Prostate gland (tissue), 2 donors: ENCODE results near the gene PTEN.

Experiments
- POLR2A ChIP-seq: fragments of 450-650 bp; IDR thresholded peaks from one replicate; pipeline ENCODE4 v1.6.1; 2016; ENCODE audit warnings: antibody characterized with exemption, mild to moderate bottlenecking
- POLR2AphosphoS5 ChIP-seq: sonication (generic); formaldehyde crosslinking; IDR thresholded peaks from one replicate; pipeline ENCODE4 v1.6.1; 2017; ENCODE audit warnings: antibody characterized with exemption
- TF ChIP-seq, protein P1 (sequence below), 4 experiments: fragments of 200-600 bp in 2 of 4; fragments of 450-650 bp in 2 of 4; sonication (generic) in 2 of 4; IDR thresholded peaks; 1 replicate in 3 of 4; 2 replicates in 1 of 4; pipeline ENCODE4 v1.5.1; 2016 to 2019; ENCODE audit warnings: antibody characterized with exemption in 4 of 4, mild to moderate bottlenecking in 2 of 4, moderate library complexity in 2 of 4

DNA sequence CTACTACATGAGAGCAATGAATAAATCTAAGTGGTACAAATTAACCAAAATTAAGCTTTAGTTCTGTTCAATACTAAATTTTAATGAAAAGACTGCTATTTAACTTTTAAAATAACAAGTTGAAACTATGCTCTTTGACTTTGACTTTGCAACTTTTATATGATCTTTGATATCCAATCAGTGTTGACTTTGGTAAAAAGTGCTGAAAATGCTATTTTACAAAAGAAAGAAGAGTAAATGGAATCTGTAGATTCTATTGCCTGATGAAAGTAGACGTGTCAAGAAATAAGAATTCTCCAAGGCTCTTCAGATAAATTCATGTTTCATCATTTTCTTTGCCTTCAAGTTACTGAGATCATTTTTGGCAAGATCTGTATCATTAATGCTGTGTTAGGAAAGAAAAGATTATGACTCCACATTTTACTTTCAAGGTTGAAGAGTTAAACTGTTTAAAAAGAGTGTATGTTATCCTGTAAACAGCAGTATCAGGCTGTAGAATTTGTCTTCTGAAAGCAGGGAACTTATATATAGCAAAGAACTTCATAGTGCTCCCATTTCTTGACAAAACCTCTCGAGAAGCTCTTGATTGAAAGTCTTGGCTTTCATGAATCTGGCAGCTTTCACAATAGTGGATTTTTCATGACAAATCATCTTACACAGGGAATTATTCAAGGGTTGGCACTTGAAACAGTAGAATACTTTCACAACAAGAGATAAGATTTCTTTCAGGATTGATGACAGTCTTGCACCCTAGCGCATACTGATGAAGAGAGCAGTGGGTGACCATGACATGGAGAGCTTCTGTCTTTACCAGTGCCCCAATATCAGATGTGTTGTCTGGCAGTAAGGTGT is 72.1 kb downstream of the PTEN start:
- TF ChIP-seq, protein P1, sequence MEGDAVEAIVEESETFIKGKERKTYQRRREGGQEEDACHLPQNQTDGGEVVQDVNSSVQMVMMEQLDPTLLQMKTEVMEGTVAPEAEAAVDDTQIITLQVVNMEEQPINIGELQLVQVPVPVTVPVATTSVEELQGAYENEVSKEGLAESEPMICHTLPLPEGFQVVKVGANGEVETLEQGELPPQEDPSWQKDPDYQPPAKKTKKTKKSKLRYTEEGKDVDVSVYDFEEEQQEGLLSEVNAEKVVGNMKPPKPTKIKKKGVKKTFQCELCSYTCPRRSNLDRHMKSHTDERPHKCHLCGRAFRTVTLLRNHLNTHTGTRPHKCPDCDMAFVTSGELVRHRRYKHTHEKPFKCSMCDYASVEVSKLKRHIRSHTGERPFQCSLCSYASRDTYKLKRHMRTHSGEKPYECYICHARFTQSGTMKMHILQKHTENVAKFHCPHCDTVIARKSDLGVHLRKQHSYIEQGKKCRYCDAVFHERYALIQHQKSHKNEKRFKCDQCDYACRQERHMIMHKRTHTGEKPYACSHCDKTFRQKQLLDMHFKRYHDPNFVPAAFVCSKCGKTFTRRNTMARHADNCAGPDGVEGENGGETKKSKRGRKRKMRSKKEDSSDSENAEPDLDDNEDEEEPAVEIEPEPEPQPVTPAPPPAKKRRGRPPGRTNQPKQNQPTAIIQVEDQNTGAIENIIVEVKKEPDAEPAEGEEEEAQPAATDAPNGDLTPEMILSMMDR (IDR thresholded peaks at IDR 0.05): no peak
- TF ChIP-seq POLR2A (no peak), POLR2AphosphoS5 (no peak)
